K562 (cell line): ENCODE results near the gene TBATA. TPM values are rescaled to one million over a fixed set of nuclear protein-coding genes. Genes with fewer than 3 reads are reported as not detected.
A peak's percentile ranks its signal among the peaks of the same experiment; 100 is the strongest.

Source experiments
- ATAC-seq: fragments of 200-7000 bp; cut with Tn5 transposase; 3 replicates; pipeline ENCODE4 v1.9.1; 2020; ENCODE audit warnings: moderate library complexity
- BruUV-seq: library from RNA; stranded (reverse); fragments of 400-500 nt; replicated peaks from 2 replicates; lab custom pipeline; 2021; lab: Mats Ljungman, UMichigan
- CTCF ChIA-PET: fragments of 300-600 bp; formaldehyde crosslinking; extraction: SDS; loops from one replicate; lab custom pipeline; 2021; ENCODE audit warnings: low intra/inter-chr PET ratio; lab: Yijun Ruan, JAX
- POLR2A ChIA-PET: fragments of 300-600, 350-650 bp; sonication (Branson Sonifier 250); formaldehyde crosslinking; extraction: SDS; loops from one replicate; lab custom pipeline; 2021; ENCODE audit warnings: antibody characterized with exemption, inconsistent platforms; lab: Yijun Ruan, JAX
- DNase-seq, 4 experiments: peaks; one replicate each; pipeline versions ENCODE4 v3.0.0 to v3.0.0-alpha.2; 2011 to 2018; ENCODE audit warnings: low spot score in 3 of 4, mixed read lengths in 3 of 4; ENCODE audit errors: extremely low read depth in 1 of 4
- FAIRE-seq: peaks from 2 replicates; lab custom pipeline; 2011; peaks lifted over from hg19 to GRCh38; lab: Jason Lieb, UNC
- H2AFZ ChIP-seq: 2 replicates; pipeline ENCODE4 v1.6.0; 2011; ENCODE audit warnings: low read depth, low read length, control low read depth, inconsistent platforms
- H3K27ac ChIP-seq: fragments of 200-600 bp; 3 replicates; pipeline ENCODE4 v1.8.0; 2011; ENCODE audit warnings: low read depth, mild to moderate bottlenecking, control low read depth, inconsistent platforms, low read length, moderate library complexity, mixed read lengths; ENCODE audit errors: extremely low read depth
- H3K27me3 ChIP-seq, 2 experiments: fragments of 300-600 bp in 1 of 2; 2 replicates in 1 of 2; 3 replicates in 1 of 2; pipeline versions ENCODE4 v1.6.0 to v1.8.0; 2011; ENCODE audit warnings: inconsistent platforms in 2 of 2, low read length in 2 of 2, mild to moderate bottlenecking in 1 of 2, mixed read lengths in 1 of 2, moderate library complexity in 1 of 2; ENCODE audit not compliant: control insufficient read depth in 2 of 2, insufficient read depth in 2 of 2
- H3K36me3 ChIP-seq: fragments of 300-600 bp; 3 replicates; pipeline ENCODE4 v1.8.0; 2011; ENCODE audit warnings: mild to moderate bottlenecking, low read length, inconsistent platforms; ENCODE audit not compliant: control insufficient read depth, insufficient read depth
- H3K4me1 ChIP-seq, 2 experiments: fragments of 200-600 bp in 1 of 2; replicated peaks in 1 of 2; 2 replicates in 1 of 2; 3 replicates in 1 of 2; pipeline versions ENCODE4 v1.5.1 to v1.8.0; 2011; ENCODE audit warnings: inconsistent platforms in 2 of 2, low read length in 2 of 2, mild to moderate bottlenecking in 1 of 2, mixed read lengths in 1 of 2, moderate library complexity in 1 of 2; ENCODE audit not compliant: control insufficient read depth in 2 of 2, insufficient read depth in 2 of 2
- H3K4me2 ChIP-seq: 2 replicates; pipeline ENCODE4 v1.6.1; 2011; ENCODE audit warnings: low read length, control low read depth, inconsistent platforms, mixed read lengths; ENCODE audit not compliant: insufficient read depth
- H3K4me3 ChIP-seq: fragments of 200-600 bp; sonication (generic), shearing (Covaris generic); 2 replicates; pipeline ENCODE4 v1.5.1; 2016; ENCODE audit warnings: control low read depth, inconsistent platforms
- H3K79me2 ChIP-seq: fragments of 200-600 bp; 3 replicates; pipeline ENCODE4 v1.8.0; 2011; ENCODE audit warnings: low read length, inconsistent platforms; ENCODE audit not compliant: control insufficient read depth, insufficient read depth
- H3K9ac ChIP-seq, 2 experiments: 2 replicates each; pipeline versions ENCODE4 v1.6.0 to v1.6.1; 2011; ENCODE audit warnings: low read depth in 2 of 2, low read length in 2 of 2, control low read depth in 1 of 2, inconsistent platforms in 1 of 2, mild to moderate bottlenecking in 1 of 2, mixed read lengths in 1 of 2; ENCODE audit not compliant: insufficient read depth in 1 of 2
- H3K9me1 ChIP-seq: one replicate; pipeline ENCODE4 v1.6.0; 2011; ENCODE audit warnings: inconsistent platforms, mild to moderate bottlenecking, low read length, moderate library complexity; ENCODE audit not compliant: control insufficient read depth, insufficient read depth
- H3K9me3 ChIP-seq: replicated peaks from 2 replicates; pipeline ENCODE4 v1.5.1; 2011; ENCODE audit warnings: low read depth, low read length, inconsistent platforms; ENCODE audit not compliant: control insufficient read depth, insufficient read depth
- H4K20me1 ChIP-seq: replicated peaks from 2 replicates; pipeline ENCODE4 v1.6.1; 2011; ENCODE audit warnings: low read length, inconsistent platforms, mixed read lengths; ENCODE audit not compliant: control insufficient read depth, insufficient read depth
- BRD9 ChIP-seq: fragments of 450-650 bp; IDR thresholded peaks from 2 replicates; pipeline ENCODE4 v1.6.1; 2018; ENCODE audit warnings: low read depth; ENCODE audit not compliant: partially characterized antibody
- EP400 ChIP-seq: fragments of 450-650 bp; IDR thresholded peaks from 2 replicates; pipeline ENCODE4 v1.6.1; 2017; ENCODE audit warnings: antibody characterized with exemption, mild to moderate bottlenecking, moderate library complexity
- KDM4B ChIP-seq, 2 experiments: fragments of 450-650 bp in 1 of 2; sonication (generic) in 1 of 2; IDR thresholded peaks; 2 replicates each; pipeline ENCODE4 v1.6.1; 2016 to 2017; ENCODE audit warnings: borderline replicate concordance in 2 of 2, antibody characterized with exemption in 1 of 2, low read depth in 1 of 2, mild to moderate bottlenecking in 1 of 2
- TAF15 ChIP-seq: fragments of 200-400 bp; formaldehyde crosslinking; IDR thresholded peaks from 2 replicates; pipeline ENCODE4 v1.6.1; 2017; ENCODE audit warnings: mild to moderate bottlenecking, low read depth, low read length, moderate library complexity
- WHSC1 ChIP-seq: IDR thresholded peaks from one replicate; pipeline ENCODE4 v1.6.1; 2012; ENCODE audit warnings: low read length, control low read depth, inconsistent platforms
- ZC3H8 ChIP-seq: fragments of 450-650 bp; IDR thresholded peaks from 2 replicates; pipeline ENCODE4 v1.6.1; 2017
- ZNF445 ChIP-seq: fragments of 250-450 bp; sonication (Bioruptor Pico); IDR thresholded peaks from 2 replicates; pipeline ENCODE4 v1.4.0; 2020; ENCODE audit warnings: low read depth, mild to moderate bottlenecking, moderate library complexity
- WGBS: fragments of 100-300 bp; shearing (Covaris generic); methylation state at CpG from one replicate; pipeline ENCODE4 v1.1.6; 2016; ENCODE audit warnings: low coverage, mixed read lengths; ENCODE audit not compliant: insufficient coverage; ENCODE audit errors: missing lambda C conversion rate; 5-methylcytosine and 5-hydroxymethylcytosine counted together
- in situ Hi-C: fragments of 300-500 bp; cut with MboI; formaldehyde crosslinking; loops from 4 replicates; pipeline ENCODE4 v1.15.0; 2018; ENCODE audit warnings: inconsistent platforms, mixed read lengths
- intact Hi-C: fragments of 100-400 bp; cut with micrococcal nuclease; formaldehyde crosslinking; loops from 2 replicates; pipeline ENCODE4 v1.14.2; 2022
- polyA plus RNA-seq, 8 experiments: library from polyadenylated mRNA; depleted of rRNA in 4 of 8; stranded (reverse) in 5 of 8; unstranded in 3 of 8; fragments of >200 nt; fragmentation: Nextera tagmentation in 2 of 8; fragmentation: Illumina TruSeq in 1 of 8; extraction: Ambion mirVana in 2 of 8; extraction: Trizol in 1 of 8; gene quantifications; 2 replicates each; pipeline versions ENCODE4 v1.2.1 to v1.2.3, GENCODE V29; 2011 to 2014; ENCODE audit warnings: inconsistent platforms in 1 of 8, missing spikeins in 1 of 8
- total RNA-seq, 7 experiments: library from RNA; depleted of rRNA in 6 of 7; stranded (reverse); fragments of >200 nt in 6 of 7; fragmentation: Illumina TruSeq in 2 of 7; extraction: Trizol in 2 of 7; gene quantifications; 2 replicates each; pipeline versions ENCODE4 v1.2.1 to v1.2.3, GENCODE V29; 2011 to 2021; ENCODE audit warnings: low replicate concordance in 1 of 7
- TF ChIP-seq, protein P1 (sequence below), 2 experiments: fragments of 450-650 bp; formaldehyde crosslinking in 1 of 2; IDR thresholded peaks; 2 replicates each; pipeline versions ENCODE4 v1.4.0 to v1.6.1; 2014 to 2020; ENCODE audit warnings: mild to moderate bottlenecking in 2 of 2, borderline replicate concordance in 1 of 2, low read depth in 1 of 2

TBATA gene
- total and polyA plus RNA-seq, 9 of the 15 experiments (the other 6 are each of a cell fraction or from before 2014, with no cell fraction given) = not detected

DNA sequence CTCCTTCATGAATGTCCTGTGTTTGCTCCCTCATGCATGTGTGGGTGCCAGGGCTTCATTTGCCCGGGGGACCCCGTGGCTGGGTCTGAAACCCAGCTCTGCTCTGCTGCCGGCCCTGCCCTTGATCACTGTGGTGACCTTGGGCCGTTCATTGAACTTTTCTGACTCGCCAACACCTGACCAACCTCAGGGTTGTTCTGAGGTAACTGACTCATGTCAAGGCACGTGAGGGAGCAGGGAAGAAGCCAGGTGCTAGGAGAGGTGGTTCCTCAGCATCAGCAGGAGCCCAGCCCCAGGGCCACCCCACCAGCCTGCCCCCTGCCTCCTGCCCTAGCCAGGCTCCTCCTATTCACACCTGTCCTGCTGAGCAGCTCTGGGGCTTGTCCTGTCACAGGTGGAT, 47.9 kb downstream of the TBATA start:
- WGBS = 68% methylated on average over 6 of the region's 6 CpGs
- Histone ChIP-seq H3K4me1 (peaks cover 31 to 44% of the 10 kb centered on the region in 2 experiments), H3K9me1 (no peaks in the 10 kb centered on the region), H3K4me3 (no peak overlapping the region), H3K36me3 (peaks cover 93% of the 10 kb centered on the region), H3K27ac (no peak overlapping the region), H3K79me2 (peaks cover 22% of the 10 kb centered on the region), H3K9ac (peak overlapping the region in 1 of 2 experiments; percentile 75; a peak in 2 of 4 replicates), H3K27me3 (no peaks in the 10 kb centered on the region), H3K9me3 (no peaks in the 10 kb centered on the region), H3K4me2 (no peak overlapping the region), H2AFZ (no peak overlapping the region), H4K20me1 (no peaks in the 10 kb centered on the region)
- POLR2A ChIA-PET = interaction anchor here (0.6 kb wide), 1 partner anchor 439 kb away, joined by 3 read pairs; no protein-coding TSS in a partner anchor
- intact Hi-C loops = no loop called here
- in situ Hi-C loops = no loop called here
- DNase-seq (no peak), FAIRE-seq (no peak), ATAC-seq (no peak)
- CTCF ChIA-PET = no interaction called here
- BruUV-seq = no TSS peak
- TF ChIP-seq TAF15 = no peak
- no peak for TF ChIP-seq ZNF445 (CRISPR knock-in tag)
- TF ChIP-seq WHSC1 = no peak
- TF ChIP-seq, protein P1, sequence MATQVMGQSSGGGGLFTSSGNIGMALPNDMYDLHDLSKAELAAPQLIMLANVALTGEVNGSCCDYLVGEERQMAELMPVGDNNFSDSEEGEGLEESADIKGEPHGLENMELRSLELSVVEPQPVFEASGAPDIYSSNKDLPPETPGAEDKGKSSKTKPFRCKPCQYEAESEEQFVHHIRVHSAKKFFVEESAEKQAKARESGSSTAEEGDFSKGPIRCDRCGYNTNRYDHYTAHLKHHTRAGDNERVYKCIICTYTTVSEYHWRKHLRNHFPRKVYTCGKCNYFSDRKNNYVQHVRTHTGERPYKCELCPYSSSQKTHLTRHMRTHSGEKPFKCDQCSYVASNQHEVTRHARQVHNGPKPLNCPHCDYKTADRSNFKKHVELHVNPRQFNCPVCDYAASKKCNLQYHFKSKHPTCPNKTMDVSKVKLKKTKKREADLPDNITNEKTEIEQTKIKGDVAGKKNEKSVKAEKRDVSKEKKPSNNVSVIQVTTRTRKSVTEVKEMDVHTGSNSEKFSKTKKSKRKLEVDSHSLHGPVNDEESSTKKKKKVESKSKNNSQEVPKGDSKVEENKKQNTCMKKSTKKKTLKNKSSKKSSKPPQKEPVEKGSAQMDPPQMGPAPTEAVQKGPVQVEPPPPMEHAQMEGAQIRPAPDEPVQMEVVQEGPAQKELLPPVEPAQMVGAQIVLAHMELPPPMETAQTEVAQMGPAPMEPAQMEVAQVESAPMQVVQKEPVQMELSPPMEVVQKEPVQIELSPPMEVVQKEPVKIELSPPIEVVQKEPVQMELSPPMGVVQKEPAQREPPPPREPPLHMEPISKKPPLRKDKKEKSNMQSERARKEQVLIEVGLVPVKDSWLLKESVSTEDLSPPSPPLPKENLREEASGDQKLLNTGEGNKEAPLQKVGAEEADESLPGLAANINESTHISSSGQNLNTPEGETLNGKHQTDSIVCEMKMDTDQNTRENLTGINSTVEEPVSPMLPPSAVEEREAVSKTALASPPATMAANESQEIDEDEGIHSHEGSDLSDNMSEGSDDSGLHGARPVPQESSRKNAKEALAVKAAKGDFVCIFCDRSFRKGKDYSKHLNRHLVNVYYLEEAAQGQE (IDR thresholded peaks at IDR 0.05; ENCODE audit: borderline replicate concordance) = no peak
- TF ChIP-seq, protein P1 (CRISPR knock-in tag; IDR thresholded peaks at IDR 0.05; ENCODE audit: low read depth) = no peak
- TF ChIP-seq EP400 = no peak
- no peak for TF ChIP-seq KDM4B (IDR thresholded peaks at IDR 0.05; ENCODE audit: borderline replicate concordance in 2 of 2, low read depth in 1 of 2)
- no peak for TF ChIP-seq BRD9
- no peak for TF ChIP-seq ZC3H8
